GM23338 (cell line): ENCODE measurements around the gene SFT2D2. TPM values are rescaled to one million over a fixed set of nuclear protein-coding genes. Genes with fewer than 3 reads are reported as not detected.

Source experiments
- ATAC-seq: fragments of 200-7000 bp; cut with Tn5 transposase; 3 replicates; pipeline ENCODE4 v1.9.1; 2020
- DNase-seq: peaks from one replicate; pipeline ENCODE4 v3.0.0-alpha.2; 2015; ENCODE audit warnings: low spot score
- H2AFZ ChIP-seq: fragments of 200-600 bp; sonication (generic); 2 replicates; pipeline ENCODE4 v1.8.0; 2016; ENCODE audit warnings: antibody characterized with exemption, mild to moderate bottlenecking, moderate library complexity
- H3F3A ChIP-seq: fragments of 200-600 bp; sonication (generic); replicated peaks from 2 replicates; pipeline ENCODE4 v1.8.0; 2017; ENCODE audit warnings: antibody characterized with exemption, mixed run types, low read depth
- H3K27ac ChIP-seq: fragments of 200-600 bp; sonication (generic); 2 replicates; pipeline ENCODE4 v1.6.1; 2016; ENCODE audit warnings: low read depth
- H3K27me3 ChIP-seq: fragments of 200-600 bp; sonication (generic); 2 replicates; pipeline ENCODE4 v1.8.0; 2016; ENCODE audit warnings: mild to moderate bottlenecking, mixed run types, moderate library complexity; ENCODE audit not compliant: insufficient read depth
- H3K36me3 ChIP-seq: fragments of 200-600 bp; sonication (generic); 2 replicates; pipeline ENCODE4 v1.8.0; 2016; ENCODE audit warnings: mild to moderate bottlenecking; ENCODE audit not compliant: insufficient read depth
- H3K4me1 ChIP-seq: fragments of 200-600 bp; sonication (generic); 2 replicates; pipeline ENCODE4 v1.8.0; 2016; ENCODE audit warnings: mild to moderate bottlenecking, moderate library complexity; ENCODE audit not compliant: insufficient read depth
- H3K4me2 ChIP-seq: fragments of 200-600 bp; sonication (generic); 2 replicates; pipeline ENCODE4 v1.7.1; 2017; ENCODE audit warnings: mixed run types
- H3K4me3 ChIP-seq: fragments of 200-600 bp; sonication (generic); 2 replicates; pipeline ENCODE4 v1.6.1; 2016; ENCODE audit warnings: mixed run types
- H3K79me2 ChIP-seq: fragments of 200-600 bp; sonication (generic); replicated peaks from 2 replicates; pipeline ENCODE4 v1.8.0; 2017; ENCODE audit warnings: mild to moderate bottlenecking; ENCODE audit not compliant: insufficient read depth
- H3K9me2 ChIP-seq: fragments of 200-600 bp; sonication (generic); 2 replicates; pipeline ENCODE4 v1.8.0; 2017; ENCODE audit not compliant: insufficient read depth
- H4K20me1 ChIP-seq: fragments of 200-600 bp; sonication (generic); replicated peaks from 2 replicates; pipeline ENCODE4 v1.8.0; 2017; ENCODE audit warnings: mild to moderate bottlenecking; ENCODE audit not compliant: insufficient read depth
- H3K27ac Mint-ChIP-seq: 2 replicates; pipeline ENCODE4 v1.8.0; 2020; ENCODE audit warnings: inconsistent platforms, mild to moderate bottlenecking, moderate library complexity, mixed read lengths
- H3K27me3 Mint-ChIP-seq: 3 replicates; pipeline ENCODE4 v1.8.0; 2022; ENCODE audit warnings: low read depth, mild to moderate bottlenecking, moderate library complexity, mixed read lengths, inconsistent platforms; ENCODE audit not compliant: insufficient read depth, poor library complexity
- H3K36me3 Mint-ChIP-seq: 3 replicates; pipeline ENCODE4 v1.8.0; 2021; ENCODE audit warnings: low read depth, mild to moderate bottlenecking, inconsistent platforms, moderate library complexity, mixed read lengths
- H3K4me1 Mint-ChIP-seq: 3 replicates; pipeline ENCODE4 v1.8.0; 2020; ENCODE audit warnings: mild to moderate bottlenecking, inconsistent platforms, mixed read lengths
- H3K4me3 Mint-ChIP-seq: 3 replicates; pipeline ENCODE4 v1.8.0; 2021; ENCODE audit warnings: moderate library complexity, mild to moderate bottlenecking, inconsistent platforms, mixed read lengths
- H3K9me3 Mint-ChIP-seq: 3 replicates; pipeline ENCODE4 v1.8.0; 2020; ENCODE audit warnings: moderate library complexity, mild to moderate bottlenecking, inconsistent platforms, mixed read lengths
- CTCF ChIP-seq, 2 experiments: fragments of 200-600 bp in 1 of 2; sonication (generic) in 1 of 2; conservative IDR thresholded peaks; 2 replicates each; pipeline versions ENCODE4 v1.5.1 to v1.6.1; 2016 to 2017; ENCODE audit warnings: antibody characterized with exemption in 2 of 2, low read depth in 2 of 2, mild to moderate bottlenecking in 2 of 2, moderate library complexity in 1 of 2
- EZH2 ChIP-seq: fragments of 200-600 bp; sonication (generic); IDR thresholded peaks from one replicate; pipeline ENCODE4 v1.8.0; 2017; ENCODE audit warnings: antibody characterized with exemption, mild to moderate bottlenecking, low read depth; ENCODE audit not compliant: unreplicated experiment
- EZH2phosphoT487 ChIP-seq: fragments of 200-600 bp; sonication (generic); IDR thresholded peaks from one replicate; pipeline ENCODE4 v1.8.1; 2018; ENCODE audit warnings: antibody characterized with exemption; ENCODE audit not compliant: unreplicated experiment
- JUNB ChIP-seq: IDR thresholded peaks from one replicate; pipeline ENCODE4 v1.6.1; 2016; ENCODE audit warnings: antibody characterized with exemption; ENCODE audit not compliant: unreplicated experiment
- POLR2AphosphoS5 ChIP-seq: IDR thresholded peaks from 2 replicates; pipeline ENCODE4 v1.6.1; 2016; ENCODE audit warnings: antibody characterized with exemption, low read depth
- REST ChIP-seq: IDR thresholded peaks from one replicate; pipeline ENCODE4 v1.6.1; 2018; ENCODE audit warnings: antibody characterized with exemption; ENCODE audit not compliant: unreplicated experiment
- STAT1 ChIP-seq: IDR thresholded peaks from one replicate; pipeline ENCODE4 v1.6.1; 2016; ENCODE audit warnings: antibody characterized with exemption; ENCODE audit not compliant: unreplicated experiment
- ZNF114 ChIP-seq: fragments of 250-450 bp; sonication (Bioruptor Pico); IDR thresholded peaks from 2 replicates; pipeline ENCODE4 v1.5.0; 2020; ENCODE audit warnings: mild to moderate bottlenecking, moderate library complexity
- ZNF331 ChIP-seq: fragments of 250-450 bp; sonication (Bioruptor Pico); IDR thresholded peaks from 2 replicates; pipeline ENCODE4 v1.5.0; 2020; ENCODE audit warnings: low read depth, mild to moderate bottlenecking, moderate library complexity
- ZNF462 ChIP-seq: fragments of 250-450 bp; sonication (Bioruptor Pico); IDR thresholded peaks from 2 replicates; pipeline ENCODE4 v1.5.0; 2020; ENCODE audit warnings: mild to moderate bottlenecking, moderate library complexity
- polyA plus RNA-seq: library from polyadenylated mRNA; unstranded; fragments of >200 nt; fragmentation: Nextera tagmentation; extraction: Ambion mirVana; gene quantifications from 2 replicates; pipeline ENCODE4 v1.2.1, GENCODE V29; 2016
- total RNA-seq: library from RNA; depleted of rRNA; stranded (reverse); fragments of >200 nt; shearing (Covaris generic); gene quantifications from 2 replicates; pipeline ENCODE4 v1.2.3, GENCODE V29; 2014

SFT2D2 gene
- total and polyA plus RNA-seq, 2 experiments from 2014 or later = 7.6 to 27.2 TPM

- TF ChIP-seq REST = no peak
These were observed 5.3 kb upstream of the SFT2D2 start (continued) for GRCh38 chr1:168220470-168220871.

- H4K20me1 ChIP-seq = no peaks in the 10 kb centered on the region
- no peaks in the 10 kb centered on the region for H3K36me3 ChIP-seq
- H3K9me2 ChIP-seq = peaks cover 5% of the 10 kb centered on the region; the same call in 1 of the 2 replicates
- ATAC-seq (no peak), DNase-seq (no peak)
- no peak overlapping the region for H3K4me3 ChIP-seq
- peaks cover 26% of the 10 kb centered on the region for H3K4me1 ChIP-seq
- no peak overlapping the region for H3K27ac Mint-ChIP-seq
- H3K4me1 Mint-ChIP-seq = peaks cover 21% of the 10 kb centered on the region
- H3K27me3 ChIP-seq = no peaks in the 10 kb centered on the region
- no peak overlapping the region for H2AFZ ChIP-seq
- no peak overlapping the region for H3K27ac ChIP-seq
- TF ChIP-seq JUNB = no peak
- no peak for TF ChIP-seq ZNF114
- TF ChIP-seq STAT1 = no peak
- no peak for TF ChIP-seq EZH2
- TF ChIP-seq CTCF (conservative IDR thresholded peaks at IDR 0.05; ENCODE audit: low read depth in 2 of 2) = no peak
- TF ChIP-seq POLR2AphosphoS5 = no peak
- TF ChIP-seq ZNF331 = no peak
- TF ChIP-seq EZH2phosphoT487 = no peak
- TF ChIP-seq ZNF462 = no peak
- peaks cover 11% of the 10 kb centered on the region for H3K27me3 Mint-ChIP-seq
- H3K4me3 Mint-ChIP-seq = no peak overlapping the region
- peaks cover 10% of the 10 kb centered on the region; the same call in 2 of the 3 replicates for H3K9me3 Mint-ChIP-seq
- H3K79me2 ChIP-seq = no peaks in the 10 kb centered on the region
- H3F3A ChIP-seq = no peaks in the 10 kb centered on the region
- H3K4me2 ChIP-seq = no peak overlapping the region
- peaks cover 8% of the 10 kb centered on the region for H3K36me3 Mint-ChIP-seq
These were observed 4.5 kb upstream of the SFT2D2 start for GRCh38 chr1:168221275-168221674.
